Mammary epithelial cell (primary cell): Measurements from ENCODE around the gene ABTB2.

Source experiments
- CTCF ChIP-seq, 2 donors: IDR thresholded peaks in 1 of 2; conservative IDR thresholded peaks in 1 of 2; 2 replicates each; pipeline ENCODE4 v1.5.1; 2011 to 2012; ENCODE audit warnings: inconsistent platforms in 2 of 2, low read length in 2 of 2, mild to moderate bottlenecking in 2 of 2, control low read depth in 1 of 2, low read depth in 1 of 2; ENCODE audit not compliant: insufficient read depth in 1 of 2; ENCODE audit errors: extremely low read depth in 1 of 2
- EZH2 ChIP-seq: IDR thresholded peaks from 2 replicates; pipeline ENCODE4 v1.6.1; 2012; ENCODE audit warnings: low read length, inconsistent platforms, borderline replicate concordance

- TF ChIP-seq EZH2 (no peak), CTCF (conservative IDR thresholded peaks at IDR 0.05 in 1 of 2, IDR thresholded peaks at IDR 0.05 in 1 of 2; ENCODE audit: extremely low read depth in 1 of 2, insufficient read depth in 1 of 2, low read depth in 1 of 2, low read length in 2 of 2) (no peak)
These were observed 132.7 kb downstream of the ABTB2 start for GRCh38 chr11:34225091-34225490.
